Measurements from ENCODE around the gene OSBPL5.

DNA sequence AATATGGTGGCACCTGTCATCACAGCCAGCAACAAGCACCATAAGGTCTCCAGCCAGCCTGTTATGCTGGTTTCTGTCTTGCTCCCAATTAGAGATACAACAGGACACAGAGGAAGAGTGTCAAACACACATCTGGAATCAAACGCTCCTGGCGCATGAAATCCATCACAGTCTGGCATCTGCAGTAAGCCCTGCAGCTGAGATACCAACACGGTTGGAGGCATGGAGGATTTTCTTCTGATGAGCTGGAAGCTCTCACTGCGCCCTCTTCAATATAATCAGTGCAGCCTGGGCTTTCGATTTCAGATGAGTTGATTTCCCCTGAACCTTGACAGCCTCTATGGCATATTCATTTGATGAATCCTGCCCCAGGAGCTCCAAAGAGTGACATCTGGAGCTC, 80.1 kb downstream of the OSBPL5 start:
- TF ChIP-seq, protein P1, sequence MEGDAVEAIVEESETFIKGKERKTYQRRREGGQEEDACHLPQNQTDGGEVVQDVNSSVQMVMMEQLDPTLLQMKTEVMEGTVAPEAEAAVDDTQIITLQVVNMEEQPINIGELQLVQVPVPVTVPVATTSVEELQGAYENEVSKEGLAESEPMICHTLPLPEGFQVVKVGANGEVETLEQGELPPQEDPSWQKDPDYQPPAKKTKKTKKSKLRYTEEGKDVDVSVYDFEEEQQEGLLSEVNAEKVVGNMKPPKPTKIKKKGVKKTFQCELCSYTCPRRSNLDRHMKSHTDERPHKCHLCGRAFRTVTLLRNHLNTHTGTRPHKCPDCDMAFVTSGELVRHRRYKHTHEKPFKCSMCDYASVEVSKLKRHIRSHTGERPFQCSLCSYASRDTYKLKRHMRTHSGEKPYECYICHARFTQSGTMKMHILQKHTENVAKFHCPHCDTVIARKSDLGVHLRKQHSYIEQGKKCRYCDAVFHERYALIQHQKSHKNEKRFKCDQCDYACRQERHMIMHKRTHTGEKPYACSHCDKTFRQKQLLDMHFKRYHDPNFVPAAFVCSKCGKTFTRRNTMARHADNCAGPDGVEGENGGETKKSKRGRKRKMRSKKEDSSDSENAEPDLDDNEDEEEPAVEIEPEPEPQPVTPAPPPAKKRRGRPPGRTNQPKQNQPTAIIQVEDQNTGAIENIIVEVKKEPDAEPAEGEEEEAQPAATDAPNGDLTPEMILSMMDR (IDR thresholded peaks at IDR 0.05), result no peak
- TF ChIP-seq POLR2A (IDR thresholded peaks at IDR 0.05; ENCODE audit: low read depth) (no peak), EP300 (IDR thresholded peaks at IDR 0.05) (no peak), POLR2AphosphoS5 (IDR thresholded peaks at IDR 0.05) (no peak)
